Esophagus squamous epithelium (tissue), 4 donors: ENCODE measurements around the gene LINC01488.

ENCODE experiments used
- CTCF ChIP-seq, 6 experiments: fragments of 450-650 bp in 4 of 6; fragments of 200-600 bp in 2 of 6; sonication (generic) in 2 of 6; IDR thresholded peaks; one replicate each; pipeline ENCODE4 v1.5.1; 2016 to 2019; ENCODE audit warnings: antibody characterized with exemption in 6 of 6, mild to moderate bottlenecking in 4 of 6, moderate library complexity in 4 of 6
- POLR2A ChIP-seq, 4 donors: fragments of 450-650 bp; IDR thresholded peaks; one replicate each; pipeline ENCODE4 v1.6.1; 2017; ENCODE audit warnings: antibody characterized with exemption in 4 of 4, mild to moderate bottlenecking in 4 of 4, moderate library complexity in 3 of 4

- TF ChIP-seq CTCF (IDR thresholded peaks at IDR 0.05) (no peak), POLR2A (IDR thresholded peaks at IDR 0.05) (no peak)
Measured at GRCh38 chr11:69467646-69468045, 13.8 kb upstream of the LINC01488 start.
